ENCODE results near the gene CHCHD3.

CHCHD3 gene

GRCh38 chr7:132799081-132799413 is 282.8 kb downstream of the CHCHD3 start:
- DNase-seq, result no peak

GRCh38 chr7:132797152-132797551 is 284.7 kb downstream of the CHCHD3 start:
- no peak for DNase-seq

- no peak for DNase-seq
These were observed 288.4 kb downstream of the CHCHD3 start for GRCh38 chr7:132793474-132793873.

- DNase-seq, result no peak
These were observed 290.9 kb downstream of the CHCHD3 start for GRCh38 chr7:132791036-132791435.

GRCh38 chr7:132790104-132790503 is 291.8 kb downstream of the CHCHD3 start:
- no peak for DNase-seq

- no peak for DNase-seq
These were observed 292.6 kb downstream of the CHCHD3 start for GRCh38 chr7:132789281-132789680.

GRCh38 chr7:132785870-132786269 is 296.0 kb downstream of the CHCHD3 start:
- no peak for DNase-seq

GRCh38 chr7:132784406-132784805 is 297.5 kb downstream of the CHCHD3 start:
- no peak for DNase-seq

- no peak for DNase-seq
These were observed 298.1 kb downstream of the CHCHD3 start for GRCh38 chr7:132783824-132784223.

- DNase-seq, result no peak
These were observed 298.9 kb downstream of the CHCHD3 start for GRCh38 chr7:132782777-132783640.

- no peak for DNase-seq
These were observed 301.1 kb downstream of the CHCHD3 start for GRCh38 chr7:132780822-132781221.

- DNase-seq, result no peak
These were observed 302.7 kb downstream of the CHCHD3 start for GRCh38 chr7:132779164-132779563.

- DNase-seq, result no peak
These were observed 303.1 kb downstream of the CHCHD3 start for GRCh38 chr7:132778761-132779160.

GRCh38 chr7:132777956-132778355 is 303.9 kb downstream of the CHCHD3 start:
- DNase-seq, result no peak

GRCh38 chr7:132777414-132777813 is 304.5 kb downstream of the CHCHD3 start:
- no peak for DNase-seq

GRCh38 chr7:132776048-132776620 is 305.8 kb downstream of the CHCHD3 start:
- no peak for DNase-seq

GRCh38 chr7:132773527-132773956 is 308.3 kb downstream of the CHCHD3 start:
- no peak for DNase-seq

- DNase-seq, result peak; percentile 4 to 8
These were observed 310.6 kb downstream of the CHCHD3 start for GRCh38 chr7:132771301-132771730.

- no peak for DNase-seq
These were observed 311.8 kb downstream of the CHCHD3 start for GRCh38 chr7:132770055-132770454.

- DNase-seq, result no peak
These were observed 312.6 kb downstream of the CHCHD3 start for GRCh38 chr7:132769280-132769679.

- DNase-seq, result no peak
These were observed 313.8 kb downstream of the CHCHD3 start for GRCh38 chr7:132768099-132768498.

- DNase-seq, result no peak
These were observed 314.5 kb downstream of the CHCHD3 start for GRCh38 chr7:132767378-132767777.

- no peak for DNase-seq
These were observed 315.2 kb downstream of the CHCHD3 start for GRCh38 chr7:132766660-132767059.

GRCh38 chr7:132765861-132766260 is 316.0 kb downstream of the CHCHD3 start:
- DNase-seq, result no peak

- no peak for DNase-seq
These were observed 317.1 kb downstream of the CHCHD3 start for GRCh38 chr7:132764762-132765161.
